ENCODE measurements around the gene MED16. TPM values are rescaled to one million over a fixed set of nuclear protein-coding genes. Genes with fewer than 3 reads are reported as not detected.
A peak's percentile ranks its signal among the peaks of the same experiment; 100 is the strongest.

MED16 gene
- total and polyA plus RNA-seq, 8 donors: 23.0 to 147 (median 35.5) TPM

- no peak for DNase-seq
- no peak for FAIRE-seq
- H3K4me3 ChIP-seq: no peak overlapping the region
- no peaks in the 10 kb centered on the region for H3K4me1 ChIP-seq
- no peaks in the 10 kb centered on the region for H3K9me3 ChIP-seq
- 65 to 70% methylated on average over 17 to 18 of the region's 18 CpGs for WGBS, 2 donors
- H3K27me3 ChIP-seq: no peaks in the 10 kb centered on the region
- intact Hi-C loops (cut with DNase I): no loop called here
- TF ChIP-seq CTCF (IDR thresholded peaks at IDR 0.05): no peak
- no peaks in the 10 kb centered on the region for H3K36me3 ChIP-seq
- no peak for ATAC-seq
- no peak overlapping the region for H3K27ac ChIP-seq
Observed at GRCh38 chr19:829129-829758, 63.7 kb downstream of the MED16 start.

GRCh38 chr19:827710-828321 lies 65.2 kb downstream of the MED16 start, which contains the start of gene AZU1:
Gene AZU1, plus strand, starts transcription at chr19:827837. Its CDS starts 10 bp downstream, at chr19:827847.
- no peak within 1 kb of the TSS for H3K4me3 ChIP-seq
- no peaks in the 10 kb centered on the region for H3K4me1 ChIP-seq
- no peak within 1 kb of the TSS for H3K27ac ChIP-seq
- no peak for TF ChIP-seq CTCF (IDR thresholded peaks at IDR 0.05)
- intact Hi-C loops (cut with DNase I): no loop called here
- FAIRE-seq (no peak), ATAC-seq (peak in 2 of 4 donors; percentile 15 to 16), DNase-seq (peak in 2 of 6 donors; percentile 31 to 70)
- H3K9me3 ChIP-seq: no peaks in the 10 kb centered on the region
- H3K36me3 ChIP-seq: no peaks in the 10 kb centered on the region
- peaks cover 0 to 9% (median 0%) of the 10 kb centered on the region in 4 donors for H3K27me3 ChIP-seq
- 75 to 76% methylated on average over 23 to 33 of the region's 33 CpGs for WGBS, 2 donors

GRCh38 chr19:827314-827709 lies 65.7 kb downstream of the MED16 start:
- FAIRE-seq (no peak), ATAC-seq (no peak), DNase-seq (peak in 2 of 6 donors; percentile 47)
- no peak for TF ChIP-seq CTCF (IDR thresholded peaks at IDR 0.05)
- Histone ChIP-seq H3K27ac (no peak overlapping the region), H3K36me3 (no peaks in the 10 kb centered on the region), H3K9me3 (no peaks in the 10 kb centered on the region), H3K4me3 (no peak overlapping the region), H3K27me3 (peaks cover 0 to 9% (median 2%) of the 10 kb centered on the region in 4 donors), H3K4me1 (no peaks in the 10 kb centered on the region)
- 78 to 87% methylated on average over 11 of the region's 11 CpGs for WGBS, 2 donors
- intact Hi-C loops (cut with DNase I): no loop called here

GRCh38 chr19:825897-826644 lies 66.9 kb downstream of the MED16 start:
- ATAC-seq (no peak), FAIRE-seq (no peak), DNase-seq (no peak)
- 78 to 84% methylated on average over 19 of the region's 19 CpGs for WGBS, 2 donors
- no peak for TF ChIP-seq CTCF (IDR thresholded peaks at IDR 0.05)
- Histone ChIP-seq H3K27ac (no peak overlapping the region), H3K4me3 (no peak overlapping the region), H3K36me3 (no peaks in the 10 kb centered on the region), H3K9me3 (no peaks in the 10 kb centered on the region), H3K4me1 (peaks cover 0 to 5% (median 0%) of the 10 kb centered on the region in 3 donors), H3K27me3 (peaks cover 0 to 9% (median 3%) of the 10 kb centered on the region in 4 donors)
- intact Hi-C loops (cut with DNase I): no loop called here

Measured in pancreas (tissue), 10 donors.